PC-9 (cell line): ENCODE data around the gene COL4A1.

ENCODE experiments used
- EZH2 ChIP-seq: fragments of 200-600 bp; sonication (generic); IDR thresholded peaks from 2 replicates; pipeline ENCODE4 v1.8.0; 2017; ENCODE audit warnings: antibody characterized with exemption, low read depth
- TF ChIP-seq, protein P1 (sequence below): fragments of 200-600 bp; sonication (generic); conservative IDR thresholded peaks from 2 replicates; pipeline ENCODE4 v1.6.1; 2017; ENCODE audit warnings: mixed run types, antibody characterized with exemption, mild to moderate bottlenecking, moderate library complexity

DNA sequence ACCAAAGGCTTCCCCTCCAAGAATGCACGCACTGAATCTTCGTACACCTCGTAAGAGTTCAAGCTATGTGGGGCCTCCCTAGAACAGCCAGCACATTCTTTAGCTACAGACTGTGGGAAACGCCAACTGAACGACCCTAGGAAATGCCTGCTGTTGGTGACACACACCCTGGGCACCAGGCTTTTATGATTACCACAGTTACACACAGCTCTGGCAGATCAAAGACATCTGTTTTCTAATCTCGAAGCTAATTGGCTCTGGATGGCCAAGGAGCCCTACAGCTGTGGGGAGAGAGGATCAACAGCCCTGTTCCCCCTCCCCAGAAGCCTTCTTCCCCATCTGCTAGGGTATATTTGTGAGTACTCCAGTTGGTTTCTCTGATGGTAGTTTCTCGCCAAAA, 123.0 kb downstream of the COL4A1 start:
- TF ChIP-seq, protein P1, sequence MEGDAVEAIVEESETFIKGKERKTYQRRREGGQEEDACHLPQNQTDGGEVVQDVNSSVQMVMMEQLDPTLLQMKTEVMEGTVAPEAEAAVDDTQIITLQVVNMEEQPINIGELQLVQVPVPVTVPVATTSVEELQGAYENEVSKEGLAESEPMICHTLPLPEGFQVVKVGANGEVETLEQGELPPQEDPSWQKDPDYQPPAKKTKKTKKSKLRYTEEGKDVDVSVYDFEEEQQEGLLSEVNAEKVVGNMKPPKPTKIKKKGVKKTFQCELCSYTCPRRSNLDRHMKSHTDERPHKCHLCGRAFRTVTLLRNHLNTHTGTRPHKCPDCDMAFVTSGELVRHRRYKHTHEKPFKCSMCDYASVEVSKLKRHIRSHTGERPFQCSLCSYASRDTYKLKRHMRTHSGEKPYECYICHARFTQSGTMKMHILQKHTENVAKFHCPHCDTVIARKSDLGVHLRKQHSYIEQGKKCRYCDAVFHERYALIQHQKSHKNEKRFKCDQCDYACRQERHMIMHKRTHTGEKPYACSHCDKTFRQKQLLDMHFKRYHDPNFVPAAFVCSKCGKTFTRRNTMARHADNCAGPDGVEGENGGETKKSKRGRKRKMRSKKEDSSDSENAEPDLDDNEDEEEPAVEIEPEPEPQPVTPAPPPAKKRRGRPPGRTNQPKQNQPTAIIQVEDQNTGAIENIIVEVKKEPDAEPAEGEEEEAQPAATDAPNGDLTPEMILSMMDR, result no peak
- TF ChIP-seq EZH2, result no peak
